ENCODE data around the gene B3GNT3.

- TF ChIP-seq NFYB (IDR thresholded peaks at IDR 0.05; ENCODE audit: extremely low read depth, insufficient read length) (no peak), CTCF (IDR thresholded peaks at IDR 0.05 in 2 of 3, conservative IDR thresholded peaks at IDR 0.05 in 1 of 3; ENCODE audit: insufficient read depth in 2 of 3, low read depth in 1 of 3, low read length in 3 of 3) (no peak), YY1 (IDR thresholded peaks at IDR 0.05; ENCODE audit: borderline replicate concordance in 1 of 3, control insufficient read depth in 1 of 3, extremely low read depth in 1 of 3, insufficient read depth in 3 of 3, insufficient read length in 1 of 3, insufficient replicate concordance in 2 of 3, low read depth in 1 of 3, low read length in 2 of 3) (no peak), TAF1 (IDR thresholded peaks at IDR 0.05; ENCODE audit: control insufficient read depth, extremely low read depth, insufficient read depth, low read length, severe bottlenecking) (no peak), TARDBP (IDR thresholded peaks at IDR 0.05) (no peak), SPI1 (IDR thresholded peaks at IDR 0.05; ENCODE audit: borderline replicate concordance, low read depth, low read length) (no peak), KAT2B (IDR thresholded peaks at IDR 0.05; ENCODE audit: low read depth, low read length) (no peak), RAD21 (CRISPR knock-in tag; conservative IDR thresholded peaks at IDR 0.05 in 1 of 2, IDR thresholded peaks at IDR 0.05 in 1 of 2) (no peak), TCF7L2 (IDR thresholded peaks at IDR 0.05; ENCODE audit: low read depth, low read length) (no peak), ZNF830 (CRISPR knock-in tag; IDR thresholded peaks at IDR 0.05) (no peak), POLR2A (conservative IDR thresholded peaks at IDR 0.05) (no peak)
- TF ChIP-seq, protein P1, sequence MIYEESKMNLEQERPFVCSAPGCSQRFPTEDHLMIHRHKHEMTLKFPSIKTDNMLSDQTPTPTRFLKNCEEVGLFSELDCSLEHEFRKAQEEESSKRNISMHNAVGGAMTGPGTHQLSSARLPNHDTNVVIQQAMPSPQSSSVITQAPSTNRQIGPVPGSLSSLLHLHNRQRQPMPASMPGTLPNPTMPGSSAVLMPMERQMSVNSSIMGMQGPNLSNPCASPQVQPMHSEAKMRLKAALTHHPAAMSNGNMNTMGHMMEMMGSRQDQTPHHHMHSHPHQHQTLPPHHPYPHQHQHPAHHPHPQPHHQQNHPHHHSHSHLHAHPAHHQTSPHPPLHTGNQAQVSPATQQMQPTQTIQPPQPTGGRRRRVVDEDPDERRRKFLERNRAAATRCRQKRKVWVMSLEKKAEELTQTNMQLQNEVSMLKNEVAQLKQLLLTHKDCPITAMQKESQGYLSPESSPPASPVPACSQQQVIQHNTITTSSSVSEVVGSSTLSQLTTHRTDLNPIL (CRISPR knock-in tag; IDR thresholded peaks at IDR 0.05), result no peak
- TF ChIP-seq, protein P2, sequence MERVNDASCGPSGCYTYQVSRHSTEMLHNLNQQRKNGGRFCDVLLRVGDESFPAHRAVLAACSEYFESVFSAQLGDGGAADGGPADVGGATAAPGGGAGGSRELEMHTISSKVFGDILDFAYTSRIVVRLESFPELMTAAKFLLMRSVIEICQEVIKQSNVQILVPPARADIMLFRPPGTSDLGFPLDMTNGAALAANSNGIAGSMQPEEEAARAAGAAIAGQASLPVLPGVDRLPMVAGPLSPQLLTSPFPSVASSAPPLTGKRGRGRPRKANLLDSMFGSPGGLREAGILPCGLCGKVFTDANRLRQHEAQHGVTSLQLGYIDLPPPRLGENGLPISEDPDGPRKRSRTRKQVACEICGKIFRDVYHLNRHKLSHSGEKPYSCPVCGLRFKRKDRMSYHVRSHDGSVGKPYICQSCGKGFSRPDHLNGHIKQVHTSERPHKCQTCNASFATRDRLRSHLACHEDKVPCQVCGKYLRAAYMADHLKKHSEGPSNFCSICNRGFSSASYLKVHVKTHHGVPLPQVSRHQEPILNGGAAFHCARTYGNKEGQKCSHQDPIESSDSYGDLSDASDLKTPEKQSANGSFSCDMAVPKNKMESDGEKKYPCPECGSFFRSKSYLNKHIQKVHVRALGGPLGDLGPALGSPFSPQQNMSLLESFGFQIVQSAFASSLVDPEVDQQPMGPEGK (CRISPR knock-in tag; IDR thresholded peaks at IDR 0.05; ENCODE audit: borderline replicate concordance), result no peak
- TF ChIP-seq, protein P3, sequence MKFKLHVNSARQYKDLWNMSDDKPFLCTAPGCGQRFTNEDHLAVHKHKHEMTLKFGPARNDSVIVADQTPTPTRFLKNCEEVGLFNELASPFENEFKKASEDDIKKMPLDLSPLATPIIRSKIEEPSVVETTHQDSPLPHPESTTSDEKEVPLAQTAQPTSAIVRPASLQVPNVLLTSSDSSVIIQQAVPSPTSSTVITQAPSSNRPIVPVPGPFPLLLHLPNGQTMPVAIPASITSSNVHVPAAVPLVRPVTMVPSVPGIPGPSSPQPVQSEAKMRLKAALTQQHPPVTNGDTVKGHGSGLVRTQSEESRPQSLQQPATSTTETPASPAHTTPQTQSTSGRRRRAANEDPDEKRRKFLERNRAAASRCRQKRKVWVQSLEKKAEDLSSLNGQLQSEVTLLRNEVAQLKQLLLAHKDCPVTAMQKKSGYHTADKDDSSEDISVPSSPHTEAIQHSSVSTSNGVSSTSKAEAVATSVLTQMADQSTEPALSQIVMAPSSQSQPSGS (CRISPR knock-in tag; IDR thresholded peaks at IDR 0.05), result no peak
Measured at GRCh38 chr19:17780781-17781180, 14.2 kb upstream of the B3GNT3 start.

Measured in K562 (cell line).